Measurements from ENCODE around the gene ARL15.
"Not testable (repeated sequence)": the region's sequence is repeated elsewhere in the genome, so short reads cannot be mapped to it uniquely, and the experiment has no call there.

ARL15 gene

GRCh38 chr5:54001976-54002775 is 308.2 kb downstream of the ARL15 start:
- H3K4me1 Mint-ChIP-seq (ENCODE audit: low read depth), result no peaks in the 10 kb centered on the region
- H3K4me3 Mint-ChIP-seq, result no peak overlapping the region
- no peak overlapping the region for H3K27ac Mint-ChIP-seq
- H3K27me3 Mint-ChIP-seq, result no peaks in the 10 kb centered on the region
- peaks cover 21% of the 10 kb centered on the region for H3K36me3 Mint-ChIP-seq
- H3K9me3 Mint-ChIP-seq (ENCODE audit: low read depth), result no peaks in the 10 kb centered on the region

DNA sequence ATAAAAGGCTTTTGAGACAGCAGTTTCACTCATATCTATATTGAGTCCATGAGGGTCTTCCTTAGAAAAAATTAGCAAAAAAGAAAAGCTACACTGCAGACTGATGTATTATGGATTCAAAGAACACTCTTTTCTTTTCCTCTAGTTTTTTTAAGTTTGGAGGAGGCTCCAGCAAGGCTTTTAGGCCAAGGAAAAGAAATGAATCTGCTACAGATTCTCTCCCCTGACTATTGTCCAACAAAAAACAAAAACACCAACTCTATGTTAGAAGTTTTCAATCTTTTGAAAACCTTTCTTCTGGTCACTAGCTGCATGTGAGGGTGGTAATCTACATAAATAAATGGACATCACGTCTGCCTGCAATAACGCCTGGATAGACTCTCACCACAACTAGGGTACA is 310.4 kb downstream of the ARL15 start:
- Mint-ChIP-seq H3K4me3 (no peak overlapping the region), H3K27ac (no peak overlapping the region), H3K9me3 (ENCODE audit: low read depth) (no peaks in the 10 kb centered on the region), H3K4me1 (ENCODE audit: low read depth) (no peaks in the 10 kb centered on the region), H3K36me3 (peaks cover 27% of the 10 kb centered on the region), H3K27me3 (no peaks in the 10 kb centered on the region)

- H3K27ac Mint-ChIP-seq, result no peak overlapping the region
- no peak overlapping the region for H3K4me3 Mint-ChIP-seq
- no peaks in the 10 kb centered on the region for H3K4me1 Mint-ChIP-seq (ENCODE audit: low read depth)
- H3K9me3 Mint-ChIP-seq (ENCODE audit: low read depth), result no peaks in the 10 kb centered on the region
- H3K36me3 Mint-ChIP-seq, result peaks cover 27% of the 10 kb centered on the region
- H3K27me3 Mint-ChIP-seq, result no peaks in the 10 kb centered on the region
Measured at GRCh38 chr5:53997736-53998627, 312.4 kb downstream of the ARL15 start.

- H3K9me3 Mint-ChIP-seq (ENCODE audit: low read depth), result no peaks in the 10 kb centered on the region
- H3K27me3 Mint-ChIP-seq, result no peaks in the 10 kb centered on the region
- no peaks in the 10 kb centered on the region for H3K4me1 Mint-ChIP-seq (ENCODE audit: low read depth)
- H3K4me3 Mint-ChIP-seq, result no peak overlapping the region
- no peak overlapping the region for H3K27ac Mint-ChIP-seq
- H3K36me3 Mint-ChIP-seq, result peaks cover 24% of the 10 kb centered on the region
Measured at GRCh38 chr5:53996008-53996407, 314.4 kb downstream of the ARL15 start.

DNA sequence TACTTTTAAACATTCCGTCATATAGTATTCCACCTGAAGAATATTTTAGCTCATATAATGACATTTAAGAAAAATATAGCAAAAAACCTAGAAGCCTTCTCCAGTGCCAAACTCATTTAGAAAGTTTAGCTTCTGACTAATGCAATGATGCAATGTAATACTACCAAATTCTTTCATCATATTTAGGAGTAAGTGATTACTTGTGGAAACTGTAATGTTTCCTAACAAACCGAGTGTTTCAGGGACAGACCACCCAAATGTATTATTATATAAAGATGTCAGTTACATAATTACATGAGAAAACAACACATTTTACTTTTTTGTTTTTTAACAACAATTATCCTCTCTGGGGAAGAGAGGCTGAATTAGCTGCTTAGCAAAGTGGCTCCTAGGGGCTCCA is 316.2 kb downstream of the ARL15 start:
- H3K27me3 Mint-ChIP-seq, result no peaks in the 10 kb centered on the region
- H3K4me1 Mint-ChIP-seq (ENCODE audit: low read depth), result no peaks in the 10 kb centered on the region
- H3K9me3 Mint-ChIP-seq (ENCODE audit: low read depth), result no peaks in the 10 kb centered on the region
- peaks cover 24% of the 10 kb centered on the region for H3K36me3 Mint-ChIP-seq
- no peak overlapping the region for H3K27ac Mint-ChIP-seq
- no peak overlapping the region for H3K4me3 Mint-ChIP-seq

- H3K27me3 Mint-ChIP-seq, result no peaks in the 10 kb centered on the region
- no peak overlapping the region for H3K27ac Mint-ChIP-seq
- H3K4me1 Mint-ChIP-seq (ENCODE audit: low read depth), result no peaks in the 10 kb centered on the region
- H3K36me3 Mint-ChIP-seq, result peaks cover 23% of the 10 kb centered on the region
- H3K4me3 Mint-ChIP-seq, result no peak overlapping the region
- H3K9me3 Mint-ChIP-seq (ENCODE audit: low read depth), result no peaks in the 10 kb centered on the region
Measured at GRCh38 chr5:53991942-53992341, 318.4 kb downstream of the ARL15 start.

DNA sequence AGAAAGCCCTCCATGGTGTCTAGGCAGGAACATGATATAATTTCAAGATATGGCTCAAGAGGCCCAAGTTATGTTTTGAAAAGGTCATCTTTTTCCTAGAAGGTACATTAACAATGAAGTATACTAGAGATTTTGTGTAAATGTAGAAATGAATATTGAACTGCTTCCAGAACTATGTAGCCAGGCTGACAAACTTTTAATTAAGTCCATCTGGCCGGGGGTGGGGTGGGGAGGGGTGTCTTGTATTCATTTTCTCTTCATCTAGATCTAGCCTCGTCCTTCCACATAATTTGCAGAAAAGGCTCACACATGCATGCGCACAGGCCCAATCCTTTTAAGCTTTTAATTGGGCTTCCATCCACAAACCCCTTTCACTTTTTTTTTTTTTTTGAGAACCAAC is 323.3 kb downstream of the ARL15 start:
- Mint-ChIP-seq H3K4me3 (no peak overlapping the region), H3K9me3 (ENCODE audit: low read depth) (no peaks in the 10 kb centered on the region), H3K4me1 (ENCODE audit: low read depth) (no peaks in the 10 kb centered on the region), H3K36me3 (peaks cover 33% of the 10 kb centered on the region), H3K27me3 (no peaks in the 10 kb centered on the region), H3K27ac (no peak overlapping the region)

DNA sequence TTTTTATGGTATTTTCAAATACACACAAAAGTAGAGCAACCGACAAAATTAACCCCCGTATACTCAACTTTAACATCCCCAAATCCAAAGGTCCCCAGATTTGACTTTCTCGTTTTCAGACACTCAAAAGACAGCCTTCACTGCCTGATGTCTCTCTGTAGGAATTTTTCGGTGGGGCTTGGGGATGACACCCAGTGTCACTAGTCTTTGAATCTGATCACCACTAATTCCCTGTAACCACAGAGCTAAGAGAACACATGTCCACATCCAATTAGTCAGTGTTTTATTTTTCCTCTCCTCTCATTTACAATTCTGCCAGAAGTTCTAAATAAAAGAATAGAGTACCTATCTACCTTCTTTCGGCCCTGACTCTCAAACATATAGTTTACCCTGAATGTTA is 324.6 kb downstream of the ARL15 start:
- H3K27me3 Mint-ChIP-seq, result no peaks in the 10 kb centered on the region

DNA sequence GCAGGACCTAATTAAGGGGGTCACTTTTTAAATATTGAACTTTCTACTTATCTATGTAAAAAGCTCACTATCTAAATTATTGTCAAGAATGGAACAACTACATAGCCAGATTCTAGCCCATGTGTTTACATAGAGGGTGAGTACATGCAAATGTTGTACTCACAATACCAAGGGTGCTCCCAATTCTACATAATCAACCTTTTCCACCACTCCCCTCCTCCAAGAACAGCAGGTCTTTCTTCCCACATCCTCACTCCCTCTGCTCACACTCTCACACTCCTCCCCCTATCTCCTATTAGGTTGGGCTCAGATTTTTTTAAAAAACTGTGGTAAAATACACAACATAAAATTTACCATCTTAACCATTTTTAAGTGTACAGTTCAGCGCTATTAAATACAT is 325.4 kb downstream of the ARL15 start:
- Mint-ChIP-seq H3K36me3 (peaks cover 35% of the 10 kb centered on the region), H3K27ac (no peak overlapping the region), H3K9me3 (ENCODE audit: low read depth) (no peaks in the 10 kb centered on the region), H3K4me1 (ENCODE audit: low read depth) (no peaks in the 10 kb centered on the region), H3K27me3 (no peaks in the 10 kb centered on the region), H3K4me3 (no peak overlapping the region)

More for the DNA sequence above, 324.6 kb downstream of the ARL15 start:
- H3K4me3 Mint-ChIP-seq, result no peak overlapping the region
- H3K4me1 Mint-ChIP-seq (ENCODE audit: low read depth), result no peaks in the 10 kb centered on the region
- H3K36me3 Mint-ChIP-seq, result peaks cover 31% of the 10 kb centered on the region
- H3K27ac Mint-ChIP-seq, result no peak overlapping the region
- H3K9me3 Mint-ChIP-seq (ENCODE audit: low read depth), result no peaks in the 10 kb centered on the region

DNA sequence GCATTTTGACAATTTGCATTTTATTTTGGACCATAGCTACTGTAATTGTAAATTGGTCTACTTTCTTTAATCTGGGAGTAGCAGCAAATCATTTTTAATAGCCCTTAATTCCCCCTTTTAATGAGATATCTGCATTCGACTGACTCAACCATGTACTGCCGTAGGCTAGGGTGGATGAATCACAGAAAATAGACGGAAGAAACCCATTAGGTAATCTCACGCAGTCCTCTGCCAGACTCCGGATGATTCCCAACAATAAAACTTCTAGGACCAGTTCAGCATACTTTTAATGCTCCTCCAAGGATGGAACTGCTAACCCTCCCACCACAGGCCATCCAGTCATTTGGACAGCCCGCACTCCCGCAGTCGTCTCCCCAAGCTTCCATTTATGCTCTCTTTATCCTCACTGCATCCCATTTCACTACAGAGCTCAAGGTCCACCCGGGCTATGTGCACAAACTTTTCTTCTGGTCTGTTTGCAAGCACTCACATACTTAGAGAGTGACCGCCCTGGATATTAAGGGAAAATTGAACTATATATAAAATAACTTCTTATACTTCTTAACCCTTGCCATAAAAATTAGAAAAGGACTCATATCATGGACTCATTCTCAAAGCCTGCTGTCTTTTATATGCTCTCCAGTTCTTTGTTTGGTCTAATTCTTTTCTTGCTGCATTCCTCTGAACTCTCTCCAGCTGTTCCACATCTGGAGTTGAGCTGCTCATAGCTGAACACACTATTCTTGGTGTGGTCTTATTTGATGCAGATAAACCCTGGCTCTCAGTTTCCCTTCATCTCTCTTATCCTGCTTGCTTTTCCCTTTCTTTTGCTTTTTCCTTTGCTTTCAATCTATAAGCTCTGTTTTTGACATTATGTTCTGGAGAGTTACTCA is 326.6 kb downstream of the ARL15 start:
- H3K27me3 Mint-ChIP-seq, result no peaks in the 10 kb centered on the region
- H3K9me3 Mint-ChIP-seq (ENCODE audit: low read depth), result no peaks in the 10 kb centered on the region
- H3K27ac Mint-ChIP-seq, result no peak overlapping the region
- H3K4me3 Mint-ChIP-seq, result no peak overlapping the region
- H3K4me1 Mint-ChIP-seq (ENCODE audit: low read depth), result no peaks in the 10 kb centered on the region
- peaks cover 34% of the 10 kb centered on the region for H3K36me3 Mint-ChIP-seq

DNA sequence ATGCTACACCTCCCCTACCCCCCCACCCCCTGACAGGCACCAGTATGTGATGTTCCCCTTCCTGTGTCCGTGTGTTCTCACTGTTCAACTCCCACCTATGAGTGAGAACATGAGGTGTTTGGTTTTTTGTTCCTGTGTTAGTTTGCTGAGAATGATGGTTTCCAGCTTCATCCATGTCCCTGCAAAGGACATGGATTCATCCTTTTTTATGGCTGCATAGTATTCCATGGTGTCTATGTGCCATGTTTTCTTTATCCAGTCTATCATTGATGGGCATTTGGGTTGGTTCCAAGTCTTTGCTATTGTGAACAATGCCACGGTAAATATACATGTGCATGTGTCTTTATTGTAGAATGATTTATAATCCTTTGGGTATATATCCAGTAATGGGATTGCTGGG is 328.1 kb downstream of the ARL15 start:
- not testable (repeated sequence) for H3K4me1 Mint-ChIP-seq (ENCODE audit: low read depth); H3K4me3 Mint-ChIP-seq; H3K9me3 Mint-ChIP-seq (ENCODE audit: low read depth); H3K27me3 Mint-ChIP-seq; H3K27ac Mint-ChIP-seq
- peaks cover 33% of the 10 kb centered on the region for H3K36me3 Mint-ChIP-seq

DNA sequence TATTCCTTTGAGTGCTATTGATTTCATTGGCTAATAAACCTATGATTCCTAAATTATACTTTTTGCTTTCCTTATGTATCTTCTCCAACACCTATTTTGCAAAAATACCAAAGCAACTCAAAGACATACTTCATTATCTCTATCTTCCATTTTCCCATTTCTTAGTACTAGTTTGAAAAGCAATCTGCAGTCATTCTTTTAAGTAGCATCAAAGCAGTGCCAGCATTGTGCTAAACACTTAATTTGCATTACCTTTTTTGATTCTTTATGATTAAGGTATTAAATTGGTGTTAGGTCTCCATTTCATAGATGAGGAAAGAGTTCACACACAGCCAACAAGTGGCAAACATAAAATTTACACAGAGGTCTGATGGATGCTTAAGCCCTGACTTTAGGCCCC is 330.3 kb downstream of the ARL15 start:
- Mint-ChIP-seq H3K9me3 (ENCODE audit: low read depth) (no peaks in the 10 kb centered on the region), H3K27me3 (no peaks in the 10 kb centered on the region), H3K4me3 (no peak overlapping the region), H3K36me3 (peaks cover 31% of the 10 kb centered on the region), H3K4me1 (ENCODE audit: low read depth) (no peaks in the 10 kb centered on the region), H3K27ac (no peak overlapping the region)

DNA sequence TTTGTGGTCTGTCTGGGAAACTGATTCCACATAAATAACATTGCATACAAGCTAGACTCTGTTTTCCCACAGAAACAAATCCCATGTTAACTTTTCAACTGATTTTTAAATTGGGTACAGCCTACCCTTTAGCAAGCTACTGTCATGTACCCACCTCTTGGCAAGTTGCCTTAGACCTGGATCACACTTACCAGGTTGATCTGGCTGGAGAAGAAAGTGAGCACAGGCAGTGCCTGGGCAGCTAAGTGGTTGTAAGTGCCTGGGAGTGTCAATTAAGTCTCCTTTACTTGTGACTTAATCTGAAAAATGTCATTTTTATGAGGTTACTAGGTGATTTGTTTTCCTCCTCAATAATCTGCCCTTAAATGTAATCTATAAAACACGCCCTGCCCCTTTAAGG is 336.4 kb downstream of the ARL15 start:
- H3K9me3 Mint-ChIP-seq (ENCODE audit: low read depth), result no peaks in the 10 kb centered on the region
- H3K27ac Mint-ChIP-seq, result no peak overlapping the region
- H3K4me3 Mint-ChIP-seq, result no peak overlapping the region
- H3K27me3 Mint-ChIP-seq, result no peaks in the 10 kb centered on the region
- no peaks in the 10 kb centered on the region for H3K4me1 Mint-ChIP-seq (ENCODE audit: low read depth)
- peaks cover 25% of the 10 kb centered on the region for H3K36me3 Mint-ChIP-seq

DNA sequence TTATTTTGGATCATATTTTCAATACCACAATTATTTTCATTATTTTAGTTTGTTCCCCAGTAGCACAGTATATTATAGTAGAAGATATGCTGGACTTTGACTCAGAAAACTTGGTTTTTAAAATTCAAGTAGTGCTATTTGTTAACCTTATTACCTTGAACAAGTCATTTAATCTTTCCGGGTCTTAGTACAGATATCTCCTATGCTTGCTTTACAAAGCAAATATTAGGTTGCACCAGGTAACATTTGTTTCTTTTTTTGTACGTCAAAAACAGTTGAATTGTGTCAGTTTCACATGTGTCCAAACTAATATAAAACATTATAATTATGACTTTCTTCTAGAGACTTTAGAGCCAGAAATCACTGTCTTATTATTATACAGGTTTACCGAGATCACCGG is 338.1 kb downstream of the ARL15 start:
- Mint-ChIP-seq H3K4me1 (ENCODE audit: low read depth) (no peaks in the 10 kb centered on the region), H3K4me3 (no peak overlapping the region), H3K36me3 (peaks cover 24% of the 10 kb centered on the region), H3K27me3 (no peaks in the 10 kb centered on the region), H3K9me3 (ENCODE audit: low read depth) (no peaks in the 10 kb centered on the region), H3K27ac (no peak overlapping the region)

- H3K4me3 Mint-ChIP-seq, result no peak overlapping the region
- H3K9me3 Mint-ChIP-seq (ENCODE audit: low read depth), result no peaks in the 10 kb centered on the region
- no peaks in the 10 kb centered on the region for H3K4me1 Mint-ChIP-seq (ENCODE audit: low read depth)
- H3K36me3 Mint-ChIP-seq, result peaks cover 26% of the 10 kb centered on the region
- no peak overlapping the region for H3K27ac Mint-ChIP-seq
- no peaks in the 10 kb centered on the region for H3K27me3 Mint-ChIP-seq
Measured at GRCh38 chr5:53971551-53971950, 338.8 kb downstream of the ARL15 start.
